GM12864 (cell line): ENCODE data around the gene SACM1L.
"Not testable (repeated sequence)": the region's sequence is repeated elsewhere in the genome, so short reads cannot be mapped to it uniquely, and the experiment has no call there.

ENCODE experiments used
- DNase-seq: peaks from one replicate; pipeline ENCODE4 v3.0.0-alpha.2; 2011; ENCODE audit warnings: low read depth
- H3K4me3 ChIP-seq: 2 replicates; pipeline ENCODE4 v1.5.1; 2011; ENCODE audit warnings: mild to moderate bottlenecking, low read depth, low read length, control low read depth
- TF ChIP-seq, protein P1 (sequence below): IDR thresholded peaks from 2 replicates; pipeline ENCODE4 v1.5.1; 2011; ENCODE audit warnings: low read depth, mild to moderate bottlenecking, moderate library complexity, low read length, control low read depth, inconsistent platforms; ENCODE audit errors: missing control alignments

The SACM1L gene

DNA sequence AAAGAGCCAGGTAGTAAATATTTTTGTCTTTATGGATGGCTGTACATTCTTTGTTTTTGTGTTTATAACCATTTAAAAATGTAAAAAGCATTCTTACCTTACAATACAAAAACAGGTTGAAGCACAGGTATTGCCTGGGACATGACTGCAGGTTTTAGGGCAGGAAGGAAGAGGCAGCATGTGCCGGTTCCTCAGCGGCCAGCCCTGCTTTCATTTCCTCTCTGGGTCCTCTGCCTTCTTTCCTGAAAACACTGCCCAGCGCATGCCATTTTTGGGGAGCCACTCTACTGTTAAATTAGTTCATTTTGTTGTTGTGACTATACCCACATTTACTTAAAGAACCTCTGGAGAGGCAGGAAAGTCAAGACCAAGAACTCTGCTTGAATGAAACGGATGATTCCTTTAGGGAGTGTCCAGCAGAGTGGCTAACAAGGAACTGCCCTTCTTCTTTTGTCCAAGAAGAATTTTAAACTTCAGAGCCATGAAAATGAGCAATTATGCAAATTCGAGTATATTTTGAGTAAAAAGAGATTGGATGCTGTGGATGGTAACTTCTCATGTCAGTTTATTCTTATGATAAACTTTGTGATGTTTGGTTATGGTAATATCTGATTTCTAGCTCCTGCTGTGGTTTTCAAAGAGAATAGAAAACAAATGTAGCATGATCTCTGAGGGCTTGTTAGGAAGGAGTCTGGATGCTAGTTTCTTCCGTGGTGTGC lies 52.7 kb downstream of the SACM1L start:
- TF ChIP-seq, protein P1, sequence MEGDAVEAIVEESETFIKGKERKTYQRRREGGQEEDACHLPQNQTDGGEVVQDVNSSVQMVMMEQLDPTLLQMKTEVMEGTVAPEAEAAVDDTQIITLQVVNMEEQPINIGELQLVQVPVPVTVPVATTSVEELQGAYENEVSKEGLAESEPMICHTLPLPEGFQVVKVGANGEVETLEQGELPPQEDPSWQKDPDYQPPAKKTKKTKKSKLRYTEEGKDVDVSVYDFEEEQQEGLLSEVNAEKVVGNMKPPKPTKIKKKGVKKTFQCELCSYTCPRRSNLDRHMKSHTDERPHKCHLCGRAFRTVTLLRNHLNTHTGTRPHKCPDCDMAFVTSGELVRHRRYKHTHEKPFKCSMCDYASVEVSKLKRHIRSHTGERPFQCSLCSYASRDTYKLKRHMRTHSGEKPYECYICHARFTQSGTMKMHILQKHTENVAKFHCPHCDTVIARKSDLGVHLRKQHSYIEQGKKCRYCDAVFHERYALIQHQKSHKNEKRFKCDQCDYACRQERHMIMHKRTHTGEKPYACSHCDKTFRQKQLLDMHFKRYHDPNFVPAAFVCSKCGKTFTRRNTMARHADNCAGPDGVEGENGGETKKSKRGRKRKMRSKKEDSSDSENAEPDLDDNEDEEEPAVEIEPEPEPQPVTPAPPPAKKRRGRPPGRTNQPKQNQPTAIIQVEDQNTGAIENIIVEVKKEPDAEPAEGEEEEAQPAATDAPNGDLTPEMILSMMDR = no peak
- H3K4me3 ChIP-seq = no peak overlapping the region
- no peak for DNase-seq

DNA sequence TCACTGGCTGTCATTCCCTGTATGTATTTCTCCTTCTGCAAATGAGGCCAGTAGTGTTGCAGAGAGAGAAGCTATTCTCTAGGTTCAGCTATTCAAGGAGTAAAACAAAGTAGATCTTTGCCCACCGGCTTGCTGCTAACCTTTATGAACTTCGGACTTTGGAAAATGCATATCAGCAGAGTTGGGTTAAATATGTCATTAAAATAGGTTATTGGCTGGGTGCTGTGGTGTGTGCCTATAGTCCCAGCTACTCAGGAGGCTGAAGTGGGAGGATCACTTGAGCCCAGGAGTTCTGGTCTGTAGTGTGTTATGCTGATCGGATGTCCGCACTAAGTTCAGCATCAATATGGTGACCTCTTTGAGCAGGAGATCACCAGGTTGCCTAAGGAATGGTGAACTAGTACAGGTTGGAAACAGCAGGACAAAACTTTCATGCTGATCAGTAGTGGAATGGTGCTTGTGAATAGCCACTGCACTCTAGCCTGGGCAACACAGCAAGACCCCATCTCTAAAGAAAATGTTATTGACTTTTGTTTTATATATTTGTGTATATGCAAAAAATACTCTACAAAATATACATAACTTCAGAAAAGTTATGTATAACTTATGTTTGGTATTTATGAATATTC lies 53.4 kb downstream of the SACM1L start:
- TF ChIP-seq, protein P1 = no peak

DNA sequence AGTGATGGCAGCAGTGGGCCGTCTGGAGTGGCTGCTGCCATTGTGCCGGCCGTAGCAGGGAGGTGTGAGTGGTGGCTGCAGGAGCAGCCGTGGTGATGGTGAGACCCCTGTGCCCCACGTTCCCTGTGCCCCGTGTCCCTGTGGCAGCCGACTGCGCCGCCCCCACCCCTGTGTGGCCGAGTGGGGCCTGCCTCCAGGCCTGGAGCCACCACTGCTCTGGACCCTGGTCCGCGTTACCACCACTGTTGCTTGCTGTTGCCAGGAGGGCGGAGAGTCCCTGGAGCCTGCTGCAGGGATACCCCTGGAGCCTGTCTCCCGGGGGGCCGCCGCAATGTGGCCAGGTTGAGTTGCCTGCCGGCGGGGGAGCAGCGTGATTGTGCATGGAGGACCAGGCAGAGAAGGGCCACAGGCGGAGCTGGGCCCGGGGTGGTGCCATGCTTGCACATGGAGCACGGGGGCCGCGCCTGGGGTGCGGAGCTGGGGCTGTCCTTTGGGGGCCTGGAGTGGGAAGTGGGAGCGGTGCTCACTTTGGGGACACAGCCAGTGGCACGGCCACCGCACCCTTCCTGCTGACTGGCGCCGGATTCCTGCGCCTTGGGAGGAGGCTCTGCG lies 57.1 kb downstream of the SACM1L start:
- no peak overlapping the region for H3K4me3 ChIP-seq
- no peak for DNase-seq
- TF ChIP-seq, protein P1 = no peak

More for the DNA sequence above, 53.4 kb downstream of the SACM1L start:
- no peak overlapping the region for H3K4me3 ChIP-seq
- no peak for DNase-seq

DNA sequence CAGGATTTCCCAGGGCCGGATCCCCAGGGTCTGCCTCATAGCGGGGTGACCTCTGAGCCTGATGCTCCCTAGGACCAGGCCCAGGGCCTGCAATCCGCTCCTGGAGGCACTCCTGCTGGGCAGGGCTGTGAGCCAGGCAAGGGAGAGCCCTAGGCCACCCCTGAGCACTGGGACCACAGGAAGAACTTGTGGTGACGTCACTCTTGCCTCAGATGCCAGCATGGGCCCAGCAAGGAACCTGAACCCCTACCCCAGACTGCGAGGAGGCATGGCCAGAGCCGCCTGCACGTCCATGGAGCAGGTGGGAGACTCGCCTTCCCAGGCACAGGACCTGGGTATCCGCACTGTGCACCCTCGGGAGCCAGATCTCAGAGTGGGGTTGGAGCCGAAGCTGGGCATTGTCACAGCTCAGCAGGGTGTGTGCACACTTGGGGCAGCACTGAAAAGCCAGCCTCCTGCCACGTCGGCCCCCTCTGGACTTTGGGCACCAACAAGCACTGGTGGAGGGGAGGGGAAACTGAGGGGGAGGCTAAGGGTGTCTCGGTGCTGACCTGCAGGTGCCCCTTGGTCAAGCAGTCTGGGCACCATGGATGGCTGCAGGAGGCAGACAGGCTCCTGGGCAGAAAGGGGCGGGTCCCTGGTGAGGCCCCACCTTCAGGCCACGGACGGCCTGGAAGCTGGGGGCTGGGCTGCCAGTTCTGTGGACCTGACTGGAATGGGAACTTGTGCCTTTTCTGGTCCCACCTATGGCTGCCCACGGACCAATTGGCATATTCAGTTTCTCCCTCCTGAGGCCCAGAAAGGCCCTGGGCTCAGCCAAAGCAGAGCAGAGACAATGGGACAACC lies 57.8 kb downstream of the SACM1L start:
- no peak overlapping the region for H3K4me3 ChIP-seq
- TF ChIP-seq, protein P1 = no peak
- no peak for DNase-seq

DNA sequence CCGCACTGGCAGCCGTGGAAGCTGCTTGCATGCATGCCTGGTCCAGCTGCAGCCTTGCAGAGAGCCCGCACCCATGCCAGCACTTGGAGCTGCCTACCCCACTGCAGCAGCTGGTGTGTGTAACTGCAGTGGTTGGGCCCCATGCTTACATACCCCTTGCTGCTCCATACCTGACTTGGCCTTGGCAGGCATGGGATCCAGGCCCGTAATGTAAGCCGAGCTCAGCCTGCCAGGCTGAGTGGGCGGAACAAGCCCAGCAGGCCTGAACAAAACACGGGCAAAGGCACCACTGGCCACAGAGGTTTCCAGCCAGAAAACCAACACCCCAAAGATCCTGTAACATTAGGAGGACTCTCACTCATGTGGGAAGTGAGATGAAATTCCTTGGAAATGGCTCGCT lies 58.9 kb downstream of the SACM1L start:
- H3K4me3 ChIP-seq = no peak overlapping the region
- TF ChIP-seq, protein P1 = no peak
- DNase-seq = no peak

DNA sequence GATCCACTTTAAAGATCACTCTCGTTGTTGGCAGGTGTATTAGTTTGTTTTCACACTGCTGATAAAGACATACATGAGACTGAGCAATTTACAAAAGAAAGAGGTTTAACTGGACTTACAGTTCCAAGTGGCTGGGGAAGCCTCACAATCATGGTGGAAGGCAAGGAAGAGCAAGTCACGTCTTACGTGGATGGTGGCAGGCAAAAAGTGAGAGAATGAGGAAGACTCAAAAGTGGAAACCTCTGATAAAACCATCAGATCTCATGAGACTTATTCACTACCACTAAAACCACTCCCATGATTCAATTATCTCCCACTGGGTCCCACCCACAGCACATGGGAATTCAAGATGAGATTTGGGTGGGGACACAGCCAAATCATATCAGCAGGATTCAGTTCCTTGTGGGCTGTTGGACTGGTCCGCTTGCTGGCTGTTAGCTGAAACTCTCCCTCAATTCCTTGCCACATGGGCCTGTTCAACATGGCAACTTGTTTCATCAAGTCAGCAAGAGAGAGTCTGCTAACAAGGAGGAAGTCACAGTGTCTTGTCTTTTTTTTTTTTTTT lies 59.9 kb downstream of the SACM1L start:
- DNase-seq, H3K4me3 ChIP-seq: not testable (repeated sequence)

DNA sequence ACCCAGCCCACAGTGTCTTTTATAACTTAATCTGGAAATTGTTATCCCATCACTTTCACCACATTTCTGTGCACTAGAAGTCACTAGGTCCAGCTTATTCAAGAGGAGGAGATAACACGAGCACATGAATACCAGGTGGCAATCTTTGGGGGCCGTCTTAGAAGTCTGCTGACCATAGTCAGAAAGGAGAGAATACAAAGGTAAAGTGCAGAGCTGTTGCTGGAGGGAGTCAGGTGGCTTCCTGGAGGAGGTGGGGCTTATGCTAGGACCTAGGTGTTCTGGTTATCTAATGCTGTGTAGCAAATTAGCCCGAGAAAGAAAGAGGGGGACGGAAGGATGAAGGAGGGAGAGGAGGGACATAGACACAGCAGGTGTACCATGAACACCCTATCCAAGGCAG lies 60.7 kb downstream of the SACM1L start:
- no peak for DNase-seq
- TF ChIP-seq, protein P1 = no peak
- no peak overlapping the region for H3K4me3 ChIP-seq
